ENCODE results near the gene LGALS16.
"Not testable (repeated sequence)": the region's sequence is repeated elsewhere in the genome, so short reads cannot be mapped to it uniquely, and the experiment has no call there.

The LGALS16 gene

DNA sequence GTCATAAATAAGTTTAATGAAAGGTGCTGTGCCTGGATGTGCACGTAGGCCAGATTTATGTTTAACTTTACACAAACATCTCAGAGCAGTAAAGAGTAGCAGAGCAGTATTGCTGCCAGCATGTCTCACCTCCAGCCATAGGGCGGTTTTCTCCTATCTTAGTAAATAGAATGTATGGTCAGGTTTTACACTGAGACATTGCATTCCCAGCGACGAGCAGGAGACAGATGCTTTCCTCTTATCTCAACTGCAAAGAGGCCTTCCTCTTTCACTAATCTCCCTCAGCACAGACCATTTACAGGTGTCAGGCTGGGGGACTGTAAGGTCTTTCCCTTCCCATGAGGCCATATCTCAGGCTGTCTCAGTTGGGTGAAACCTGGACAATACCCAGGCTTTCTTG lies 32.9 kb downstream of the LGALS16 start:
- Mint-ChIP-seq H3K36me3 (ENCODE audit: low read depth) (peaks cover 20% of the 10 kb centered on the region), H3K4me1 (ENCODE audit: low read depth) (peaks cover 11% of the 10 kb centered on the region)
- H3K9me3 Mint-ChIP-seq; H3K27me3 Mint-ChIP-seq (ENCODE audit: low read depth); H3K4me3 Mint-ChIP-seq; H3K27ac Mint-ChIP-seq: not testable (repeated sequence)

DNA sequence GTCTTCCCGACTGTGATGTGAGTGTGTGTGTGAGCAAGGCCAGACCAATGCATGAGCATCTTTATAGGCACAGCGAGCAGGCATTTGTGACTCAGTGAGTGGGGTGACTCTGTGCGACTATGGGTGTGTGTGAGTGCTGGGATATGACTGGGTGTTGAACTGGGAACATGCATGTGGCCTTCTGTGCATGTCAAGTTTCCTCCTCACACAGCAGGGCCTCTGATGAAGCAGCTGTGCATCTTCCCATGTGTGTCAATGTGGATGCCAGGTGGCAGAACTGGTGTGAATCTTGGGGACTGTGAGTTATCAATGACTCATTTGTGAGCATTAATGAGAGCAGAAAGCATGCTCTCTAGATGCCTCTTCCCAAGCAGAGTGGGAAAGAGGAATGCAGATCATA lies 36.5 kb downstream of the LGALS16 start:
- Mint-ChIP-seq H3K9me3 (peaks cover 4% of the 10 kb centered on the region), H3K4me1 (ENCODE audit: low read depth) (no peaks in the 10 kb centered on the region), H3K36me3 (ENCODE audit: low read depth) (no peaks in the 10 kb centered on the region), H3K27ac (no peak overlapping the region), H3K27me3 (ENCODE audit: low read depth) (peaks cover 16% of the 10 kb centered on the region), H3K4me3 (no peak overlapping the region)

DNA sequence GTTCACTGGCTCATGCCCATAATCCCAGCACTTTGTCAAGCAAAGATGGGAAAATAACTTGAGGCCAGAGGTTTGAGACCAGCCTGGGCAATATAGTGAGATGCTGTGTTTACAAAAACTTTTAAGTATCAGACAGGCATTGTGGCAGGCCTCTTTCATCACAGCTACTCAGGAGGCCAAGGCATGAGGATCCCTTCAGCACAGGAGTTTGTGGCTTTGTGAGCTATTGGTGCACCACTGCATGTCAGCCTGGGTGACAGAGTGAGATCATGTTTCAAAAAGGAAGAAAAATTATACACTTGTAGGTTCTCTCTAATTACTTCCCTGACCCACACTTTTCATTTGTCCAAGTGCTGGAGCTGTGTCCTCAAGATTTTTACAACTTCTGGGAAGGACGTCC lies 37.1 kb downstream of the LGALS16 start:
- Mint-ChIP-seq H3K27me3 (ENCODE audit: low read depth) (peaks cover 21% of the 10 kb centered on the region), H3K36me3 (ENCODE audit: low read depth) (no peaks in the 10 kb centered on the region)

DNA sequence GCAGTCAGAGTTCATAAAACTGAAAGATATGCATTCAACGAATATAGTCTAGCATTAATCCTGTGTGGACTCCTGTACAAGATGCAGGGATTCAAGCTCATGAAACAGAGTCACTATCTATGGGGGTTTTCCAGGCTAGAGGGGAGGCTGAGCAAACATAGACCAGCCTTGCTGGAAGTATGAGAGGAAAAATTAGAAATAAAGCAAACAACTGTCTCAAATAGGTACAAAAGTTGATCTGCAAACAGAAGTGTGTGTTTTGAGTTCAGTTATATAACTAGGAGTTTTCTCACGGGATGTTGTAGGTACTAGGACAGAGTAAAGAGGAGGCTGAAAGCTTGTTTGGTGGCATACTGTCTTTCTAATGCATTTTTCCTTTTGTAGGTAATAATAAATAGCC lies 40.0 kb downstream of the LGALS16 start:
- Mint-ChIP-seq H3K36me3 (ENCODE audit: low read depth) (no peaks in the 10 kb centered on the region), H3K4me1 (ENCODE audit: low read depth) (no peaks in the 10 kb centered on the region), H3K9me3 (no peaks in the 10 kb centered on the region), H3K27ac (no peak overlapping the region), H3K27me3 (ENCODE audit: low read depth) (peaks cover 18% of the 10 kb centered on the region), H3K4me3 (no peak overlapping the region)

More for the DNA sequence above, 37.1 kb downstream of the LGALS16 start:
- Mint-ChIP-seq H3K4me3 (no peak overlapping the region), H3K4me1 (ENCODE audit: low read depth) (no peaks in the 10 kb centered on the region), H3K9me3 (peaks cover 4% of the 10 kb centered on the region), H3K27ac (no peak overlapping the region)

DNA sequence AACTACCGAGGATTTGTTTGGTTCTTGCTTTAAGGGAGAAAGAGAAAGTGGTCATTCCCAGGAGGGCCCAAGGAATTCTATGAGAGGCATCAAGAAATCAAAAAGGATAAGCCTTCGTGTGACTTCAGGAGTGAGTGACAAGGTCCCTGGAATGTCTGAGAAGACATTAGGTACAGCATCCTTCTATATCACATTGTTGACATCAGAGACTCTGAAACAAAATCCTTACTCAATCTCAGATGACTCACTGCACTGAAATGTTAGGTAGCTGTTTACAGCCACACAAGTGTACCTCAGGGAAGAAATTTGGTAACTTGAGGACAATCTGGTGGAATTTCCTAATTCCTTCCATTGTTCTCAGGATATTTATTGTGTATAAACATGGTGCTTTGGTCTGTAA lies 40.7 kb downstream of the LGALS16 start:
- H3K27me3 Mint-ChIP-seq (ENCODE audit: low read depth) = peaks cover 16% of the 10 kb centered on the region
- H3K9me3 Mint-ChIP-seq = no peaks in the 10 kb centered on the region
- H3K36me3 Mint-ChIP-seq (ENCODE audit: low read depth) = no peaks in the 10 kb centered on the region
- no peak overlapping the region for H3K27ac Mint-ChIP-seq
- no peaks in the 10 kb centered on the region for H3K4me1 Mint-ChIP-seq (ENCODE audit: low read depth)
- no peak overlapping the region for H3K4me3 Mint-ChIP-seq

DNA sequence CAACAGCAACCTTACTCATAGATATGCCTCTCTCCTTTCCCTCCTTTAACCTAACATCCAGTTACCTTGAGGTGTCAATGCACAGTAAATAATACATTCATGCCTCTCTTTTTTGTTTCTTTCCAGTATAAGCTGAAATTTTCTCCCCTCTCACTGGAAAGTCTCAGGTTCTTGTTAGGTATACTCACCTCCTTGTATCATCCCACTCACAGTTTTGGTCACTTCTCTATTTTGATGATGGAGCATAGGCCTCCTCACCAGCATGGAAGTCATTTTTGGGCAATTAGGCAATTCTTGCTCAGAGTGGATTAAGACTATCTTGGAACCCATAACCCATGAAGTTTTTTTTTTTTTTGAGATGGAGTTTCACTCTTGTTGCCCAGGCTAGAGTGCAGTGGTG lies 42.8 kb downstream of the LGALS16 start:
- Mint-ChIP-seq H3K36me3 (ENCODE audit: low read depth) (no peaks in the 10 kb centered on the region), H3K27ac (no peak overlapping the region), H3K4me1 (ENCODE audit: low read depth) (no peaks in the 10 kb centered on the region), H3K4me3 (no peak overlapping the region), H3K27me3 (ENCODE audit: low read depth) (peaks cover 16% of the 10 kb centered on the region), H3K9me3 (peaks cover 4% of the 10 kb centered on the region)

DNA sequence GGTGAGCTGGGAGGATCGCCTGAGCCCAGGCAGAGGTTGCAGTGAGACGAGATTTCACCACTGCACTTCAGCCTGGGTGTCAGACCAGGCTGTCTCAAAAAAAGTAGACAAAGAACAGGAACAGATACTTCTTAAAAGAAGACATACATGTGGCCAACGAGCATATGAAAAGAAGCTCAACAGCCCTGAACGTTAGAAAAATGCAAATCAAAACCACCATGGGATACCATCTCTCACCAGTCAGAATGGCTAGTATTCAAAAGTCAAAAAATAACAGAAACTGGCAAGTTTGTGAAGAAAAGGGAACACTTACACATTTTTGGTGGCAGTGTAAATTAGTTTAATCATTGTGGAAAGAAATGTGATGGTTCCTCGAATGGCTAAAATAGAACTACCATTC lies 45.6 kb downstream of the LGALS16 start:
- no peak overlapping the region for H3K27ac Mint-ChIP-seq
- H3K36me3 Mint-ChIP-seq (ENCODE audit: low read depth) = peaks cover 4% of the 10 kb centered on the region
- peaks cover 17% of the 10 kb centered on the region for H3K9me3 Mint-ChIP-seq
- H3K27me3 Mint-ChIP-seq (ENCODE audit: low read depth) = peaks cover 13% of the 10 kb centered on the region
- no peak overlapping the region for H3K4me3 Mint-ChIP-seq
- H3K4me1 Mint-ChIP-seq (ENCODE audit: low read depth) = peaks cover 22% of the 10 kb centered on the region

DNA sequence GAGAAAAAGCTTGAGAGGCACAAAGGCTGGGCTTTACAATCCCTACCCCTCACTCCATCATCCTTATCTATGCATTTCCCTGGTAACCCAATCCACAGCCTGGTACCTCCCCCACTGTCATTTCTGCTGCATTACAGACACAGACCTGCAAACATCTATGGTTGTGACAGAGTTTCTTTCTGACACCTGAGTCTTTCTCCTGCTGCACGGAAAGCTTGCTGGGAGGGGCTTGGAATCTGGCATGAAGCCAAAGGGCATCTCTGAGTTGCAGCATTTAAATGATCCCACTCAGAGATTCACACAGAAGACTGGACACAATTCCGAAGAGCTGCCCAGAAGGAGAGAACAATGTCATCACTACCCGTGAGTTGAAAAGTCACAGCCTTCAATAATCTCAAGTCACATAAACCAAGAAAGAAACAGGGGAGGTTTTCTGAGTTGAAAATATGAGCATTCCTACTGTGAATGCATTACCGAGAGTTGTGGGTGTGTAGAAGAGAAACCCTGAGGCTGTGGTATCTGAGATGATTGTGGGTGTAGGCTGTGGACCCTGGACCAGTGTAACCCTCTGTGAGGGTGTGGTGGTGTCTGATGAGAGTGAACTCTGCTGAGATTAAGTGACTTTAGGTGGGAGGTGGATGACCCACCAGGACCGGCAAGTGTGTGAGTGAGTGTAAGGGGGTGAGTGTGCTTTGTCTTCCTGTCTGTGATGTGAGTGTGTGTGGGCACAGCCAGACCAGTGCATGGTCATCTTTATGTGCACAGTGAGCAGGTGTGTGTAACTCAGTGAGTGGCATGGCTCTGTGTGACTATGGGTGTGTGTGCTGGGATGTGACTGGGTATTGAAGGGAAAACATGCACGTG lies 48.7 kb downstream of the LGALS16 start, which contains the start of gene LGALS14:
LGALS14 (plus strand) TSS at position 301 of the 864 bp plus-strand sequence; CDS start at position 349, 48 bp downstream.
- Mint-ChIP-seq H3K27me3 (ENCODE audit: low read depth) (no peaks in the 10 kb centered on the region), H3K4me3 (no peak within 1 kb of the TSS), H3K36me3 (ENCODE audit: low read depth) (peaks cover 9% of the 10 kb centered on the region), H3K4me1 (ENCODE audit: low read depth) (peaks cover 26% of the 10 kb centered on the region), H3K9me3 (peaks cover 33% of the 10 kb centered on the region), H3K27ac (peak within 1 kb of the TSS; percentile 91)

DNA sequence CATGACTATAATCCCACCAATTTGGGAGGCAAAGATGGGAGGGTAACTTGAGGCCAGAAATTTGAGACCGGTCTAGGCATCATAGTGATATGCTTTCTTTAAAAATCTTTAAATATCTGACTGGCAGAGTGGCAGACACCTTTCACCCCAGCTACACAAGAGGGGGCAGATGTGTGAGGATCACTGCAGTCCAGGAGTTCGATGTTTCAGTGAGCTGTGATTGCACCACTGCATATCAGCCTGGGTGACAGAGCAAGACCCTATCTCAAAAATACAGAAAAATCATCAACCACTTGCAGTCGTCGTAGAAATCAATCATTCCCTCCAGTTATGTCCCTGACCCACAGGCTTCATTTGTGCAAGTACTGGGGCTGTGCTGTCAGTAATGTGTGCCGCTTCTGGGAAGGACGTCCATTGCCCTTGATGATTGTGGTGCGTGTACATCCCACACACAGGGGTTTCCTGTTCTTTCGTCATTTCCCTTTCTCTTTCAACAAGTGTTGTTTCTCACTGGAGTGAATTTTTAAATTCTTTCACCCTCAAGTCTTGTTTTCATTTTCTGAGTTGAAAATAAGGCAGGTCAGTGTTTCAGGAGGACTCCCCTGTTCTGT lies 50.0 kb downstream of the LGALS16 start:
- H3K36me3 Mint-ChIP-seq (ENCODE audit: low read depth) = peaks cover 9% of the 10 kb centered on the region
- peaks cover 36% of the 10 kb centered on the region for H3K9me3 Mint-ChIP-seq
- peaks cover 3% of the 10 kb centered on the region for H3K27me3 Mint-ChIP-seq (ENCODE audit: low read depth)
- H3K4me3 Mint-ChIP-seq = peak overlapping the region; percentile 35
- peak overlapping the region; percentile 91 for H3K27ac Mint-ChIP-seq
- peaks cover 32% of the 10 kb centered on the region for H3K4me1 Mint-ChIP-seq (ENCODE audit: low read depth)

DNA sequence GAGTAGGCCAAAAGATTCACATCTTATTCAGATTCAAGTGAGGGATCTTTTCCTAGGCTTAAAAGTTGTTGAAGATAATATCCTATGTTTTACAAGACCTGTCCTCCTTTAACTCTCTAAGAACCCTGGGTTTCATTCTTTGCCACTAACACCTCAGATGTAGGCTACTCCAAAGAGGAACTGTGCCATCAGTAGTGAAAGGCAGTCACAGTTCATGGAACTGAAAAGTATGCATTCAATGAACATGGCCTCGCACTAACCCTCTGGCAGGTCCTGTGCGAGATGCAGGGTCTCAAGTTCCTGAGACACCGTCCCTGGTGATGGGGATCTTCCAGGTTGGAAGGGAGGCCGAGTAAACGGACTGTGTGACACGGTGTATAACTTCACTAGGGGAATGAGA lies 52.9 kb downstream of the LGALS16 start:
- H3K36me3 Mint-ChIP-seq (ENCODE audit: low read depth) = peaks cover 9% of the 10 kb centered on the region
- H3K9me3 Mint-ChIP-seq = peaks cover 32% of the 10 kb centered on the region
- H3K27me3 Mint-ChIP-seq (ENCODE audit: low read depth) = peaks cover 3% of the 10 kb centered on the region
- no peak overlapping the region for H3K4me3 Mint-ChIP-seq
- H3K4me1 Mint-ChIP-seq (ENCODE audit: low read depth) = peaks cover 35% of the 10 kb centered on the region
- H3K27ac Mint-ChIP-seq = no peak overlapping the region

DNA sequence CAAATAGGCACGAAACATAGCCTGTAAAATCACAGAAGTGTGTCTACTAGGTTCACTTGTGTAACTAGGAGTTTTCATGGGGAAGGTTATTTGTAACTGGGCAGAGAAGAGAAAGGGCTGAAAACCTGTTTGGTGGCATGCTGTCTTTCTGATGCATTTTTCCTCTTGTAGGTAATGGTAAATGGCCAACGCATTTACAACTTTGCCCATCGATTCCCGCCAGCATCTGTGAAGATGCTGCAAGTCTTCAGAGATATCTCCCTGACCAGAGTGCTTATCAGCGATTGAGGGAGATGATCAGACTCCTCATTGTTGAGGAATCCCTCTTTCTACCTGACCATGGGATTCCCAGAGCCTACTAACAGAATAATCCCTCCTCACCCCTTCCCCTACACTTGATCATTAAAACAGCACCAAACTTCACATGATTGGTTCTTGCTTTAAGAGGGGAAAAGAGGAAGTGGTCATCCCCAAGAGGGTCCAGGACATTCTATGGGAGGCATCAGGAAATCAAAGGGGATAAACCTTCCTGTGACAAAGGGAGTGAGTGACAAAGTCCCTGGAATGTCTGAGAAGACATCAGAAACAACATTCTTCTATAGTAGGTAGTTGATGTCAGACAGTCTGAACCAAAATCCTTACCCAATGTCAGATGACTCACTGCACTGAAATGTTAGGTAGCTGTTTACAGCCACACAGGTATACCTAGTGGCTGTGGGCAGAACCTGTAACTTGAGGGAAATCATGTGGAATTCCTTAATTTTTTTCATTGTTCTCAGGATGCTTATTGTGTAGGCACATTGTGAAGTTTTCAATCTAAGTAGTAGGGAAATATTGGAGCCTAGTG lies 53.5 kb downstream of the LGALS16 start:
- H3K4me1 Mint-ChIP-seq (ENCODE audit: low read depth) = peaks cover 33% of the 10 kb centered on the region
- H3K9me3 Mint-ChIP-seq = peaks cover 32% of the 10 kb centered on the region
- no peak overlapping the region for H3K4me3 Mint-ChIP-seq
- peaks cover 9% of the 10 kb centered on the region for H3K36me3 Mint-ChIP-seq (ENCODE audit: low read depth)
- no peak overlapping the region for H3K27ac Mint-ChIP-seq
- H3K27me3 Mint-ChIP-seq (ENCODE audit: low read depth) = peaks cover 3% of the 10 kb centered on the region
